GM23248 (cell line): ENCODE measurements around the gene THEMIS2. TPM values are rescaled to one million over a fixed set of nuclear protein-coding genes. Genes with fewer than 3 reads are reported as not detected.

Experiments used
- DNase-seq: peaks from one replicate; pipeline ENCODE4 v3.0.0-alpha.2; 2015
- H2AFZ ChIP-seq: fragments of 200-600 bp; sonication (generic); 2 replicates; pipeline ENCODE4 v1.6.1; 2016; ENCODE audit warnings: antibody characterized with exemption
- H3F3A ChIP-seq: fragments of 200-600 bp; sonication (generic); 2 replicates; pipeline ENCODE4 v1.6.1; 2016; ENCODE audit warnings: mild to moderate bottlenecking, antibody characterized with exemption, mixed run types; ENCODE audit not compliant: insufficient read depth
- H3K27ac ChIP-seq: fragments of 200-600 bp; sonication (generic); 2 replicates; pipeline ENCODE4 v1.5.1; 2016; ENCODE audit warnings: mild to moderate bottlenecking
- H3K27me3 ChIP-seq: fragments of 200-600 bp; sonication (generic); replicated peaks from 2 replicates; pipeline ENCODE4 v1.6.1; 2016; ENCODE audit warnings: mild to moderate bottlenecking; ENCODE audit not compliant: insufficient read depth
- H3K36me3 ChIP-seq: fragments of 200-600 bp; sonication (generic); 2 replicates; pipeline ENCODE4 v1.6.1; 2016; ENCODE audit warnings: low read depth, mild to moderate bottlenecking
- H3K4me1 ChIP-seq: fragments of 200-600 bp; sonication (generic); 2 replicates; pipeline ENCODE4 v1.6.1; 2016; ENCODE audit warnings: mild to moderate bottlenecking; ENCODE audit not compliant: insufficient read depth
- H3K4me2 ChIP-seq: fragments of 200-600 bp; sonication (generic); one replicate; pipeline ENCODE4 v1.6.1; 2016; ENCODE audit warnings: mild to moderate bottlenecking; ENCODE audit not compliant: unreplicated experiment
- H3K4me3 ChIP-seq: fragments of 200-600 bp; sonication (generic); 2 replicates; pipeline ENCODE4 v1.5.1; 2016; ENCODE audit warnings: mild to moderate bottlenecking
- H3K79me2 ChIP-seq: fragments of 200-600 bp; sonication (generic); 2 replicates; pipeline ENCODE4 v1.6.1; 2016; ENCODE audit warnings: mild to moderate bottlenecking; ENCODE audit not compliant: insufficient read depth
- H3K9ac ChIP-seq: fragments of 200-600 bp; sonication (generic); 2 replicates; pipeline ENCODE4 v1.6.1; 2016; ENCODE audit warnings: mild to moderate bottlenecking
- H3K9me2 ChIP-seq: fragments of 200-600 bp; sonication (generic); 2 replicates; pipeline ENCODE4 v1.6.1; 2016; ENCODE audit warnings: mixed run types, mild to moderate bottlenecking, moderate library complexity; ENCODE audit not compliant: insufficient read depth
- H3K9me3 ChIP-seq: fragments of 200-600 bp; sonication (generic); one replicate; pipeline ENCODE4 v1.6.1; 2017; ENCODE audit warnings: low read depth
- H4K20me1 ChIP-seq: fragments of 200-600 bp; sonication (generic); 2 replicates; pipeline ENCODE4 v1.6.0; 2016; ENCODE audit not compliant: insufficient read depth
- EZH2 ChIP-seq: fragments of 200-600 bp; sonication (generic); IDR thresholded peaks from 2 replicates; pipeline ENCODE4 v1.6.1; 2018; ENCODE audit warnings: antibody characterized with exemption, mild to moderate bottlenecking; ENCODE audit not compliant: insufficient read depth, poor library complexity, severe bottlenecking
- EZH2phosphoT487 ChIP-seq: fragments of 200-600 bp; sonication (generic); IDR thresholded peaks from 2 replicates; pipeline ENCODE4 v1.6.1; 2018; ENCODE audit warnings: antibody characterized with exemption, moderate library complexity, mild to moderate bottlenecking, low read depth; ENCODE audit not compliant: insufficient read depth
- WGBS, 2 experiments: methylation state at CpG; one replicate each; pipeline ENCODE4 v1.1.6; 2015 to 2017; ENCODE audit warnings: low lambda C conversion rate in 2 of 2, low coverage in 1 of 2; ENCODE audit errors: missing lambda C conversion rate in 2 of 2; 5-methylcytosine and 5-hydroxymethylcytosine counted together
- in situ Hi-C: fragments of 300-500 bp; cut with MboI; formaldehyde crosslinking; loops from 2 replicates; pipeline ENCODE4 v1.15.0; 2020
- polyA plus RNA-seq: library from polyadenylated mRNA; unstranded; fragments of >200 nt; fragmentation: Nextera tagmentation; extraction: Ambion mirVana; gene quantifications from 2 replicates; pipeline ENCODE4 v1.2.1, GENCODE V29; 2016
- total RNA-seq: library from RNA; depleted of rRNA; stranded (reverse); fragments of >200 nt; shearing (Covaris generic); gene quantifications from 2 replicates; pipeline ENCODE4 v1.2.3, GENCODE V29; 2014

THEMIS2 gene
- total and polyA plus RNA-seq, 2 experiments from 2014 or later = 4.4 to 4.5 TPM

DNA sequence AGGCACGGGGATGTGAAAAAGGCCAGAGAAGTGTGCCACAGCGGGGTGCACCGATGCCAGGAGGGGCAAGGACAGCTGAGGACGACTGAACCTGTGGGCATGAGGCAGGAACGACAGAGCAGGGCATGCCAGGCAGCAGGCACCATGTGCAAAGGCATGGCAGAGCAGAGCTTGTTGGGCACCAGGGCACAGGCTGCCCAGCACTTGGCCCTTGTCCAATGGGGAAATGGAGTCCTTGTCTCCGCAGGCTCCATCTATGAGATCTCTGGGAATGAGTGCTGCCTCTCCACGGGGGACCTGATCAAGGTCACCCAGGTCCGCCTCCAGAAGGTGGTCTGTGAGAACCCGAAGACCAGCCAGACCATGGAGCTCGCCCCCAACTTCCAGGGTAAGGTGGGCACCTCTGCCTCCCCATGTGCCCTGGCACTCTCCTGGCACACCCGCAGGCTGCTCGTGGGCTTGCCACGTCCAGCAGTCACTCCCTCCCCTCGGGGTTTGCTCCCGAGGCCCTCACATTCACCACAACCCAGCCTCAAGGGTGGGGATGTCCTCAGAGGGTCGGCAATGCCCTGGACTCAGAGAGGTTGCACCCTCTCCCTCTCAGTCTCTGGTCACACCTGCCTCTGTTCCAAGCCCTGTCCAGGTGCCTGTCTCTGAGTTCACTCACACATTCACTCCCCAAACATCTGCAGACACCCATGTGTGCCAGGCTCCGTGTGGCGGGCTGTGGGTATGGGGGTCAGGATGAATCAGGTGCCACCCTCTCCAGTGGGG lies 4.2 kb downstream of the THEMIS2 start:
- Histone ChIP-seq H3K36me3 (no peaks in the 10 kb centered on the region), H3K9ac (no peak overlapping the region), H2AFZ (no peak overlapping the region), H3K4me1 (no peaks in the 10 kb centered on the region), H3K27me3 (no peaks in the 10 kb centered on the region), H3F3A (no peaks in the 10 kb centered on the region), H3K27ac (no peak overlapping the region), H3K79me2 (no peaks in the 10 kb centered on the region), H4K20me1 (no peaks in the 10 kb centered on the region), H3K9me2 (no peaks in the 10 kb centered on the region), H3K4me3 (no peak overlapping the region), H3K9me3 (no peaks in the 10 kb centered on the region), H3K4me2 (no peak overlapping the region)
- no peak for TF ChIP-seq EZH2phosphoT487
- 91 to 92% methylated on average over 17 to 18 of the region's 18 CpGs for WGBS, 2 experiments
- no peak for DNase-seq
- in situ Hi-C loops = no loop called here

DNA sequence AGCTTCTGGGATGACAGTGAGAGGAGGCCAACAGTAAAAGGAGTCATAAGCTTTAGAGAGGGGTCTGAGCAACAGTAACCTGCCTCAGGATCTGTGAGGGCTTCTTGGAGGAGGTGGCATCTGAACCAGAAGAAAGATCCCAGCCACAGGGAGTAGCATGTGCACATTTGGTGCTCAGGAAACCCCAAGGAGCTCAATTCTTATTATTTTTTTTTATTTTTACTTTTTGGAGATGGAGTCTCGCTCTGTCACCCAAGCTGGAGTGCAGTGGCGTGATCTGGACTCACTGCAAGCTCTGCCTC lies 4.7 kb downstream of the THEMIS2 start:
- in situ Hi-C loops = no loop called here
- no peak for DNase-seq
- TF ChIP-seq EZH2phosphoT487 (no peak), EZH2 (no peak)
- 100% methylated on average over 2 of the region's 2 CpGs for WGBS, 2 experiments
- H3K27ac ChIP-seq = no peak overlapping the region
- H3F3A ChIP-seq = no peaks in the 10 kb centered on the region
- no peaks in the 10 kb centered on the region for H3K79me2 ChIP-seq
- H3K9ac ChIP-seq = no peak overlapping the region
- H3K36me3 ChIP-seq = no peaks in the 10 kb centered on the region
- H4K20me1 ChIP-seq = no peaks in the 10 kb centered on the region
- H3K9me2 ChIP-seq = no peaks in the 10 kb centered on the region
- no peak overlapping the region for H3K4me2 ChIP-seq
- H3K9me3 ChIP-seq = no peaks in the 10 kb centered on the region
- H3K4me1 ChIP-seq = no peaks in the 10 kb centered on the region
- no peaks in the 10 kb centered on the region for H3K27me3 ChIP-seq
- no peak overlapping the region for H2AFZ ChIP-seq
- H3K4me3 ChIP-seq = no peak overlapping the region

DNA sequence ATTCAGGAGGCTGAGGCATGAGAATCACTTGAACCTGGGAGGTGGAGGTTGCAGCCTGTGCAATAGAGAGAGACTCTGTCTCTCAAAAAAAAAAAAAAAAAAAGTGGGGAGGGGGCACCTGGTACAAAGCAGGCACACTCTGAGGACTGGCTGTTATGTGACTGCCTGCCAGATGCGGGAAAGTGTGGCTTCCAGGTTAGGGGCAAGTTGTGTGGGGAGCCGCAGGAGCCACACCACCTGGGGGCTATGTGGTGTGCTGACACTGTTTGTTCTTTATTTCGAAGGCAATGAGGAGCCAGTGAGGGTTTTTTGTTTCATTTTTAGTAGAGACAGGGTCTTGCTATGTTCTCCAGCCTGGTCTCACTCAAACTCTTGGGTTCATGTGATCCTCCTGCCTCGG lies 5.7 kb downstream of the THEMIS2 start:
- TF ChIP-seq EZH2 (no peak), EZH2phosphoT487 (no peak)
- Histone ChIP-seq H3K27ac (no peak overlapping the region), H3K36me3 (no peaks in the 10 kb centered on the region)

DNA sequence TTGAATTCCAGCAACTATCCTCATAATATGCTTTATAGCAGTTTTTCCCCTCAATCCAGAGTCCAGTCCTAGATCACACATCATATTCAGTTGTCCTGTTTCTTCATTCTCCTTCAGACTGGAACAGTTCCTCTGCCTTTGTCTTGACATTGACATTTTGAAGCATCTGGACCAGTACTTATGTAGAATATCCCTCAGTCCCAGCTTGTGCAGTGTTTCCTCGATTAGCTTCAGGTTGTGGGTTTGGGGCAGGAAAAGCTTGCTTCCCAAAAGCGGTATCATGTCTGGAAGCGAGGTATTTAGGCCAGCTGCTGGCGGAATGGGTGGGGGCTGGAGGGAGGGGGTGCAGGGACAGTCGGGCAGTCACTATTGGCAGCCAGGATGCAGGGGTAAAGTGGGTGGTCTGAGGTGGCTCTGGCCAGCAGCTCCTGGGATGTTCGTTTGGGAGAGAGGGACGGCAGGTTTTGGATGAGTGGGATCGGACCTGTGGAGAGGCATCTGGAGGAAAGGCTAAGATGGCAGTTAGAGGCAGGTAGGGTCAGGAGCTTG lies 6.5 kb downstream of the THEMIS2 start:
- no peak for TF ChIP-seq EZH2
- no peak for TF ChIP-seq EZH2phosphoT487
- Histone ChIP-seq H2AFZ (no peak overlapping the region), H4K20me1 (no peaks in the 10 kb centered on the region), H3K4me2 (no peak overlapping the region), H3K27me3 (no peaks in the 10 kb centered on the region), H3K9me2 (no peaks in the 10 kb centered on the region), H3K4me3 (no peak overlapping the region), H3K9ac (no peak overlapping the region), H3K36me3 (no peaks in the 10 kb centered on the region), H3K79me2 (no peaks in the 10 kb centered on the region), H3K27ac (no peak overlapping the region), H3F3A (no peaks in the 10 kb centered on the region), H3K9me3 (no peaks in the 10 kb centered on the region), H3K4me1 (no peaks in the 10 kb centered on the region)
- DNase-seq = no peak
- WGBS, 2 experiments = 71 to 74% methylated on average over 6 to 8 of the region's 8 CpGs
- in situ Hi-C loops = no loop called here

More for the DNA sequence above, 5.7 kb downstream of the THEMIS2 start:
- Histone ChIP-seq H3F3A (no peaks in the 10 kb centered on the region), H4K20me1 (no peaks in the 10 kb centered on the region), H3K9me3 (no peaks in the 10 kb centered on the region), H3K4me2 (no peak overlapping the region), H3K9me2 (no peaks in the 10 kb centered on the region), H2AFZ (no peak overlapping the region), H3K9ac (no peak overlapping the region), H3K4me3 (no peak overlapping the region), H3K27me3 (no peaks in the 10 kb centered on the region), H3K4me1 (no peaks in the 10 kb centered on the region), H3K79me2 (no peaks in the 10 kb centered on the region)
- 72 to 78% methylated on average over 4 of the region's 4 CpGs for WGBS, 2 experiments
- DNase-seq = no peak
- in situ Hi-C loops = no loop called here
